ENCODE data around the gene RABEPK. TPM values are rescaled to one million over a fixed set of nuclear protein-coding genes. Genes with fewer than 3 reads are reported as not detected.

The RABEPK gene
- total RNA-seq, 4 donors from 2014 or later: 8.7 to 15.0 (median 13.4) TPM

GRCh38 chr9:125268394-125269013, 68.2 kb downstream of the RABEPK start:
- no peaks in the 10 kb centered on the region for H3K9me3 ChIP-seq
- no peak overlapping the region for H3K4me3 ChIP-seq
- no peak overlapping the region for H3K27ac ChIP-seq
- peaks cover 27 to 28% of the 10 kb centered on the region in 2 donors for H3K4me1 ChIP-seq
- H3K36me3 ChIP-seq: peaks cover 0 to 3% of the 10 kb centered on the region in 2 donors
- intact Hi-C loops (cut with DNase I; ENCODE audit: low total_unique reads): no loop called here
- no peak for TF ChIP-seq CTCF (IDR thresholded peaks at IDR 0.05 in 4 of 5, conservative IDR thresholded peaks at IDR 0.05 in 1 of 5)
- in situ Hi-C loops (cut with MboI; ENCODE audit: low sequenced_read_pairs in 4 of 4): no loop called here
- no peak for ATAC-seq
- no peaks in the 10 kb centered on the region for H3K27me3 ChIP-seq
- DNase-seq: no peak

GRCh38 chr9:125269014-125269397, 68.7 kb downstream of the RABEPK start:
- ATAC-seq: no peak
- H3K27me3 ChIP-seq: no peaks in the 10 kb centered on the region
- H3K4me3 ChIP-seq: no peak overlapping the region
- peaks cover 0 to 3% of the 10 kb centered on the region in 2 donors for H3K36me3 ChIP-seq
- intact Hi-C loops (cut with DNase I; ENCODE audit: low total_unique reads): no loop called here
- TF ChIP-seq CTCF (IDR thresholded peaks at IDR 0.05 in 4 of 5, conservative IDR thresholded peaks at IDR 0.05 in 1 of 5): no peak
- no peak for TF ChIP-seq POLR2A (IDR thresholded peaks at IDR 0.05)
- peaks cover 23% of the 10 kb centered on the region in 2 donors for H3K4me1 ChIP-seq
- in situ Hi-C loops (cut with MboI; ENCODE audit: low sequenced_read_pairs in 4 of 4): no loop called here
- no peaks in the 10 kb centered on the region for H3K9me3 ChIP-seq
- no peak for DNase-seq
- H3K27ac ChIP-seq: no peak overlapping the region

- peaks cover 21 to 23% of the 10 kb centered on the region in 2 donors for H3K4me1 ChIP-seq
- TF ChIP-seq CTCF (IDR thresholded peaks at IDR 0.05 in 4 of 5, conservative IDR thresholded peaks at IDR 0.05 in 1 of 5) (no peak), POLR2A (IDR thresholded peaks at IDR 0.05) (no peak)
- H3K27ac ChIP-seq: no peak overlapping the region
- in situ Hi-C loops (cut with MboI; ENCODE audit: low sequenced_read_pairs in 4 of 4) (no loop called here), intact Hi-C loops (cut with DNase I; ENCODE audit: low total_unique reads) (no loop called here)
- DNase-seq (no peak), ATAC-seq (no peak)
- no peak overlapping the region for H3K4me3 ChIP-seq
- H3K36me3 ChIP-seq: peaks cover 0 to 3% of the 10 kb centered on the region in 2 donors
- H3K9me3 ChIP-seq: no peaks in the 10 kb centered on the region
- no peaks in the 10 kb centered on the region for H3K27me3 ChIP-seq
Observed at GRCh38 chr9:125271081-125271480, 70.7 kb downstream of the RABEPK start.

- Histone ChIP-seq H3K4me3 (no peak overlapping the region), H3K27ac (no peak overlapping the region), H3K36me3 (peaks cover 0 to 3% of the 10 kb centered on the region in 2 donors), H3K27me3 (no peaks in the 10 kb centered on the region), H3K4me1 (peaks cover 21 to 29% of the 10 kb centered on the region in 2 donors), H3K9me3 (no peaks in the 10 kb centered on the region)
- intact Hi-C loops (cut with DNase I; ENCODE audit: low total_unique reads) (no loop called here), in situ Hi-C loops (cut with MboI; ENCODE audit: low sequenced_read_pairs in 4 of 4) (no loop called here)
- DNase-seq: no peak
- peak in 1 of 2 donors; percentile 30 for ATAC-seq
- TF ChIP-seq POLR2A (IDR thresholded peaks at IDR 0.05): no peak
- no peak for TF ChIP-seq CTCF (IDR thresholded peaks at IDR 0.05 in 4 of 5, conservative IDR thresholded peaks at IDR 0.05 in 1 of 5)
Observed at GRCh38 chr9:125272697-125273096, 72.4 kb downstream of the RABEPK start.

- Histone ChIP-seq H3K36me3 (no peaks in the 10 kb centered on the region), H3K27ac (no peak overlapping the region), H3K9me3 (no peaks in the 10 kb centered on the region), H3K4me1 (peaks cover 18 to 23% of the 10 kb centered on the region in 2 donors), H3K27me3 (no peaks in the 10 kb centered on the region), H3K4me3 (no peak overlapping the region)
- TF ChIP-seq CTCF (IDR thresholded peaks at IDR 0.05 in 4 of 5, conservative IDR thresholded peaks at IDR 0.05 in 1 of 5) (no peak), POLR2A (IDR thresholded peaks at IDR 0.05) (no peak)
- ATAC-seq (no peak), DNase-seq (no peak)
- in situ Hi-C loops (cut with MboI; ENCODE audit: low sequenced_read_pairs in 4 of 4): no loop called here
- intact Hi-C loops (cut with DNase I; ENCODE audit: low total_unique reads): no loop called here
Observed at GRCh38 chr9:125276771-125277170, 76.4 kb downstream of the RABEPK start.

Data from gastrocnemius medialis (tissue), 4 donors.